Amniotic stem cell (primary cell): ENCODE results near the gene C12orf43.

Source experiments
- DNase-seq: peaks from one replicate; lab custom pipeline; 2025; lab: John Stamatoyannopoulos, UW

The C12orf43 gene

DNA sequence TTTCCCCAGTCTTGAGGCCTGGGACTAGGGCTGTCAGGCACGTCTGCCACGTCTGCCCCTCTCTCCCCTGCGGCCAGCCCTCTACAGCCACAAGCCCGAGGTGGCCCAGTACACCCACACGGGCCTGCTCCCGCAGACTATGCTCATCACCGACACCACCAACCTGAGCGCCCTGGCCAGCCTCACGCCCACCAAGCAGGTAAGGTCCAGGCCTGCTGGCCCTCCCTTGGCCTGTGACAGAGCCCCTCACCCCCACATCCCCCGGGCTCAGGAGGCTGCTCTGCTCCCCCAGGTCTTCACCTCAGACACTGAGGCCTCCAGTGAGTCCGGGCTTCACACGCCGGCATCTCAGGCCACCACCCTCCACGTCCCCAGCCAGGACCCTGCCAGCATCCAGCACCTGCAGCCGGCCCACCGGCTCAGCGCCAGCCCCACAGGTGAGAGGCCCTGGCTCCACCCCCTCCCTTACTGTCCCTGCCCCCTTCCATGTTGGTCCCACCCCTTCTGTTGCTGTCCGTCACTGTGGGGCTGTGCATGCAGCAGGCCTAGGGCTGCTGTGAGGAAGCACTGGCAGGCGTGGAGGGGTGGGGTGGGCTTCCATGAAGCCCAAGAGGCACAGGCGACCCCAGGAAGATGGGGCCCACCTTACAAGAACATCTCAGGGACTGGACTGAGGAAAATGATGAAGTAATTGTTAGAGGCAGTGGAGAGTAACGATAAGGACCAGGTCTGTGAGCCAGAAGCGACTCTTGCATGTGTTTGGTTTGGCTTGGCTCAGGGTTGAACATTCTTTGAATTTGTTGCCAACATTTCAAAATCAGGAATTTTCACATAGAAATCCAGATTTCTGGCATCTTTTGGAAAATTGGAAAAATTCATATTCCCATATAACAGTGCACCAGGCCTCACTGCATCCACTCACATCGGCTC lies 16.8 kb downstream of the C12orf43 start:
- no peak for DNase-seq

DNA sequence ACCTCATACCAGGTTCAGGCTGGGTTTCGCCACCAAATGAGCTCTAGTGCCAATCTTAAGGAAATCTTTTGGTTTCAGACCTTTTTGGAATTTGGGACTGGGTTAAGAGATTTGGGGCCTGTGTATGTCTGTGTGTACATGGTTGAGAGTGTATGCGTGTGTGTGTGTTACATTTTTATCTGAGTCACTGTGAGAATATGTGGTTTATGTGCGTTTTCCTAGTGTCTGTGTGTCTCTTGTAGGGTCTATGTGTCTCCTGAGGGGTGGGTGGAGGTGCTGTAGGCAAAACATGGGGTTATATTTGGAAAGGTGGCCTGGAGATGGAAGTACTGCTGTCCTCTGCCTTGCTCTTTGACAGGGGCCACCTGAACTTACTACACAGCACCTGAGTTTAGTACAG lies 17.9 kb downstream of the C12orf43 start:
- no peak for DNase-seq

DNA sequence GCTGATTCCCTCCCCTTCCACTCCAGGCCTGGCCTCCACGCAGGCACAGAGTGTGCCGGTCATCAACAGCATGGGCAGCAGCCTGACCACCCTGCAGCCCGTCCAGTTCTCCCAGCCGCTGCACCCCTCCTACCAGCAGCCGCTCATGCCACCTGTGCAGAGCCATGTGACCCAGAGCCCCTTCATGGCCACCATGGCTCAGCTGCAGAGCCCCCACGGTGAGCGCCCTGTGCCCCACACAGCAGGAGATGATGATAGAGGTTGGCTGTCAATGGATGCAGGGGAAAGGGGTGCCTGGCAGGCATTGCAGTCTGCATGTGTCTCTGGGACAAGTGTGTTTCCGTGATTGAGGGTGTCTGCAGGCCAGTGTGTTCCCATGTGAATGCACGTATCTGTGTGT lies 18.8 kb downstream of the C12orf43 start:
- DNase-seq = no peak

DNA sequence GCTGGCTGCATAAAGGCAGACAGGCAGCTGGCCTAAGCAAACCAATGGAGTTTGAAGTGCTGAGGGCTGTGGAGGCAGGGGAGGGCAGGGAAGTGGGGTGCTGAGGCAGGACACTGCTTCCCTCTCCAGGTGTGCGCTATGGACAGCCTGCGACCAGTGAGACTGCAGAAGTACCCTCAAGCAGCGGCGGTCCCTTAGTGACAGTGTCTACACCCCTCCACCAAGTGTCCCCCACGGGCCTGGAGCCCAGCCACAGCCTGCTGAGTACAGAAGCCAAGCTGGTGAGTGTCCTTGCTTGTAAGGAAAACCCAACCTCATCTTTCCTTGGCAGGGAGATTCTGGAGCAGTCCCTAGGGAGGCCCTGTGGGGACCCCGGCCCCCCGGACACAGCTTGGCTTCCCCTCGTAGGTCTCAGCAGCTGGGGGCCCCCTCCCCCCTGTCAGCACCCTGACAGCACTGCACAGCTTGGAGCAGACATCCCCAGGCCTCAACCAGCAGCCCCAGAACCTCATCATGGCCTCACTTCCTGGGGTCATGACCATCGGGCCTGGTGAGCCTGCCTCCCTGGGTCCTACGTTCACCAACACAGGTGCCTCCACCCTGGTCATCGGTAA lies 20.0 kb downstream of the C12orf43 start:
- DNase-seq = no peak

DNA sequence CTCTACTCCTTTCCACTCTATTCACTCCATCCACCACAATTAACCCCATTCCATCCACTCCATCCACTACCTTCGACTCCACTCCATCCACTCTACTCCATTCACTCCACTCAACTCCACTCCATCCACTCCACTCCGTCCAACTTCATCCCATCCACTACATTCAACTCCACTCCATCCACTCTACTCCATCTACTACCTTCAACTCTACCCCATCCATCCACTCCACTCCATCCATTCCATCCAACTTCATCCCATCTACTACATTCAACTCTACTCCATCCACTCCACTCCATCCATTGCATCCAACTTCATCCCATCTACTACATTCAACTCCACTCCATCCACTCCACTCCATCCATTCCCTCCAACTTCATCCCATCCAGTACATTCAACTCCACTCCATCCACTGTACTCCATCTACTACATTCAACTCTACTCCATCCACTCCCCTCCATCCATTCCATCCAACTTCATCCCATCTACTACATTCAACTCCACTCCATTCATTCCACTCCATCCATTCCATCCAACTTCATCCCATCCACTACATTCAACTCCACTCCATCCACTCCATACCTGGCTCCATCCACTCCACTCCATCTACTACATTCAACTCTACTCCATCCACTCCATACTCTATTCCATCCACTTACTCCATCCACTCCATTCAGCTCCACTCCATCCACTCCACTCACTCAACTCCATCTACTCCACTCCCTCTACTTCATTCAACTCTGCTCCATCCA lies 21.5 kb downstream of the C12orf43 start:
- DNase-seq = no peak

DNA sequence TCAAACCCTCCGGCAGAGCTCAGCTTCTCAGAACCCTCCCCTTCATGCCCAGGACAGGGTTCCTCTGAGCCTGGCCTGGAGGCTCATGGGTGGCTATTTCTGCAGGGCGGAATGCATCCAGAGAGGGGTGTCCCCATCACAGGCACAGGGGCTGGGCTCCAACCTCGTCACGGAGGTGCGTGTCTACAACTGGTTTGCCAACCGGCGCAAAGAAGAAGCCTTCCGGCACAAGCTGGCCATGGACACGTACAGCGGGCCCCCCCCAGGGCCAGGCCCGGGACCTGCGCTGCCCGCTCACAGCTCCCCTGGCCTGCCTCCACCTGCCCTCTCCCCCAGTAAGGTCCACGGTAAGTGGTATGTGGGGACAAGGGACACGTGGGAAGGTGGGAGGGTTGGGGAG lies 22.2 kb downstream of the C12orf43 start:
- DNase-seq = no peak

DNA sequence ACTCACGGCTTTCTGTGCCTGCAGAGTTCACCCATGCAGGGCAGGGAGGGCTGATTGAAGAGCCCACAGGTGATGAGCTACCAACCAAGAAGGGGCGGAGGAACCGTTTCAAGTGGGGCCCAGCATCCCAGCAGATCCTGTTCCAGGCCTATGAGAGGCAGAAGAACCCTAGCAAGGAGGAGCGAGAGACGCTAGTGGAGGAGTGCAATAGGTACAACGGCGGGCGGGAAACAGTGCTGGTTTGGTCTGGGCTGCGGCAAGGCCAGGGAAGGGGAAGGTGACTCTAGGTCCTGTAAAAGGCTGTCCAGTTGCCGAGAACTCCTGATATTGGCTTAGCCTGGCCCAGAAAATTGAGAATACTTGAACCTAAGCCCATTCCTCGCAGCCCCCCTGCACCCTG lies 22.8 kb downstream of the C12orf43 start:
- no peak for DNase-seq

DNA sequence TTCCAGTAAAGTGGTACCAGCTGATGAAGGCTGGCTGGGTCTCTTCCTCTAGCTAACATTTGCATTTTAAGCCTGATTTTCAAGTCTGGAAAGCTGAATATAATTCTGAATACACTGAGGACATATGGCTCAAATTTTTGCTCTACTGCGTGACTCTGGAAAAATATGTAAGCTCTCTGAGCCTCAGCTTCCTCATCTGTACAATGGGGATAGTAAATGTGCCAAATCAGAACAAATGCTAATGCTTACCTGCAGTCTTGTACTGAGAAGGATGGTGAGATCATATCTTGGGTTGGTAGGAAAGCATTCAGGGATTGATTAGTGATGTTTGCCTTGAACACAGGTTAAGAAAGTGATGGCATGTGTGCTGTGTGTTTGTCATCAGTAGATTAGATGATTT lies 23.3 kb downstream of the C12orf43 start:
- no peak for DNase-seq

DNA sequence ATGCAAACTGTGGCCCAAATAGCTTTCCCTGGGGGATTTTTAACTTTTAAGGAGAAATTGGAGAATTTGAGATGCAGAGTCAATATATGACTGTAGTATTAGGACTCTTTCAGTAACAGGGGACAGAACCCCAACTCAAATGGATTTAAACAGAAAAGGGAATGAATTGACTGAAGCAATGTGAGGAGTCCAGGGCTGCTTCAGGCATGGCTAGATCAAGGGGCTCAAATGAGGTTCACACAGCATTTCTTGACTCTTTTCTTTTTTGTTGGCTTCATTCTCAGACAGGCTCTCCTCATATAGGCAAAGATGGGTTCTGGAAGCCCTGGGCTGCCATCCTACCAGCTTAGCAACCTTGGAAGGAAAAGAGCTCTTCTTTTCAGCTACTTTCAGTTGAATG lies 24.3 kb downstream of the C12orf43 start:
- no peak for DNase-seq

DNA sequence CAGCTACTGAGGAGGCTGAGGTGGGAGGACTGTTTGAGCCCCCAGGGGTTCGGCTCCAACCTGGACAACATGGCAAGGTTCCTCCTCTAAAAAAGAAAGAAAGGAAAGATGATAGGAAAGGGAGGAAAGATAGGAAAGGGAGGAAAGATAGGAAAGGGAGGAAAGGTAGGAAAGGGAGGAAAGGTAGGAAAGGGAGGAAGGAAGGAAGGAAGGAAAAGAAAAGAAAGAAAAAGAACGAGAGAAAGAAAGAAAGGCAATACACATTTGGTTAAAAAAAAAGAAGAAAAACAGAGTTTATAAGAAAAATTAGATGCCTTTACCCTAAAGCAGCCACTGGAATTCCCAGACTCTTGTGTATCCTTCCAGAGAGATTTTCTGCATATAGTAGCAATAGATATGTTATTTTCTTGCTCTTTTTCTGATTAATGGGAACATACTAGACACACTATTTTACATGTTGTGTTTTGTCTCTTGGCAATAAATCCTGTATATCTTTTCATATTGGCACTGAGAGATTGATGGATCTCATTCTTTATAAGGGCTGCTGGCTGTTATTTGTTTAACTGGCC lies 25.7 kb downstream of the C12orf43 start:
- DNase-seq = no peak

DNA sequence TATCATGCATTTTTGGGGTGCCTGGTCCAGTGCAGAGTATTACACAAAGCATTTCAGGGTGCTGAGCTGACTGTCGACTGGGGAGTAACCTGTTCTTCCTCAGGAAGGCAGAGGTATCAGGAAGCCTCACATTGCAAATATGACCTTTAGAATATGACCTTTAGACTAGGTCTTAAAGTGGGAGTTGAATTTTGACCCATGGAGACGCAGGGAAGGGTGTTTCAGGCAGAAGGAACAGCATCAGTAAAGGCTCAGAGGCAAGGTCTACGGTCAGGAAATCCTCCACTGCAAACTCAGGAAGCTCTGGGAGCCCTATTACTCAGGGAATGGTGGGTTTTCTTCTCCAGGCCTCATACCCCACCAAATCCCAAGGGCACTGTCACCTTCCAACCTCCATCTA lies 26.6 kb downstream of the C12orf43 start:
- DNase-seq = no peak

DNA sequence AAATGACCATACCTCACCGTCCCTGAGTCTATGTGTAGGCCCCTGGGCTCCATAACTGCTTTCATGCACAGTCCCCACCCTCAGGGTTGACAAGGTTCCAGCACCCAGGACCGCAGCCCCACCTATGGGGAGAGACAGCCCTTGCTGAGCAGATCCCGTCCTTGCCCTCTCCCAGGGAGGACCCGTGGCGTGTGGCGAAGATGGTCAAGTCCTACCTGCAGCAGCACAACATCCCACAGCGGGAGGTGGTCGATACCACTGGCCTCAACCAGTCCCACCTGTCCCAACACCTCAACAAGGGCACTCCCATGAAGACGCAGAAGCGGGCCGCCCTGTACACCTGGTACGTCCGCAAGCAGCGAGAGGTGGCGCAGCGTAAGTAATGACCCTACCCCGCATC lies 27.6 kb downstream of the C12orf43 start:
- DNase-seq = no peak

DNA sequence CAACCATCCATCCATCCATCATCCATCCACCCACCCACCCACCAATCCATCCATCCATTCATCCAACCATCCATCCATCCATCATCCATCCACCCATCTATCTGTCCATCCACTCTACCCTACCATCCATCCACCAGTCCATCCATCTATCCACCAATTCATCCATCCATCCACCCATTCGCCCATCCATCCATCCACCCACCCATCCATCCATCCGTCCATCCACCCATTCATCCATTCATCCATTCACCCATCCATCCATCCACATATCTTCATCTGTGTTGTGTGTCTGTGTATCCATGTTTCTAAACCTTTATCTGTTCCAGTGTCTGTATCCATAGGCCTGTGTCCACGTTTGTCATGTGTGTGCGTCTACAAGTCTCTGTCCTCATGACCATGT lies 28.1 kb downstream of the C12orf43 start:
- no peak for DNase-seq

DNA sequence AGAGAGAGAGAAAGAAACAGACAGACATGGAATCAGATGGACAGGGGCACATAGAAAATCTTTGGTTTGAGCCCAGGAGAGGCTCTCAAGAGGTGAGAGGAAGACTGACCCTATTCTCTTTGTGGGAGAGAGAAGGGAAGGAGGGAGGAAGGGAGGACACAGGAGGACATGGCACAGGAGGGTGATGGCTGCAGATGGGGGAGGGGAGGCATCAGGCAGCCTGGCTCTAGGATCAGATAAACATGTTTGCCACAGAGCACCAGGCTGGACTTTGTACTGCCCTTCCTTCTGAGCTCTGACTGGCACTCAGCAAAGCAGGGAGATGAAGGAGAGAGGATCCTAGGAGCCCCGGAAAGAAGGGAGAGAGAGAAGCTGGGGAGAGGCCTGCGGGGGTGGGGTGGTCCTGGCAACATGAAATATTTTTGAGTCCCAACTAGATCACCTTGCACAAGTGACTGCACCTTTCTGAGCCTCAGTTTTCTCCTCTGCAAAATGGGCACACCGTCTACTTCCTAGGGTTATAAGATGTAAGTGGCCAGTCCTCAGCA lies 31.9 kb downstream of the C12orf43 start:
- DNase-seq = no peak

DNA sequence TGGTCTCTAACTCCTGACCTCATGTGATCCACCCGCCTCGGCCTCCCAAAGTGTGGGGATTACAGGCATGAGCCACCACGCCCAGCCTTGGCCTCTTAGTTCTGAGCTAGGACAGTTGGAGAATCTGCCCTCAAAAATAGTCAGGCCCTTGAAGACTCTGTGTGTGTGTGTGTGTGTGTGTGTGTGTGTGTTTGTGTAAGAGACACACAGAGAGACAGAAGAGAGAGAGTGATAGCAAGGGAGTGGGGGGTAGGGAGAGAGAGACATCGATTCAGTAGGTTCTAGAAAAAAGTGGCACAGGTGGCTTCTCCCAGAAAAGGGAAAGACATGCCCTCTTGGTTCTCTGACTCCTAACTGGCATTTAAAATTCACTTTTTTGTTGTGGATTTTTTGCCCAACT lies 32.5 kb downstream of the C12orf43 start:
- DNase-seq = no peak

DNA sequence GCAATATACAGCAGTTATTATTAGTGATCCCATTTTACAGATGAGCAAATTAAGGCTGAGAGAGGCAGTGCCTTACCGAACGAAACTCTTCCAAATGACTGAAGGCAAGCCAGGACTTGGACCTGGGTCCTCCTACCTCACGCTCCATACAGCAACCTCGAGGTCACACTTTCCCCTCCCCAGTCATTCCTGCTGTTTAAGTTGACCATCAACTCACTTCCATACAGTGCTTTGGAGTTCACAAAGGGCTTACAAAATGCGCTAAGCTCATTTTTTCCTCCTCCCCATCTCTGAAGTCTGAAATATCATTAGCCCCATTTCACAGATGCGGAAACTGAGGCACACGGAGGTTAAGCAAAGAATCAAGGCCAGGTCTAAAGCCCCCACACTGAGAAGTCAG lies 33.6 kb downstream of the C12orf43 start:
- no peak for DNase-seq

DNA sequence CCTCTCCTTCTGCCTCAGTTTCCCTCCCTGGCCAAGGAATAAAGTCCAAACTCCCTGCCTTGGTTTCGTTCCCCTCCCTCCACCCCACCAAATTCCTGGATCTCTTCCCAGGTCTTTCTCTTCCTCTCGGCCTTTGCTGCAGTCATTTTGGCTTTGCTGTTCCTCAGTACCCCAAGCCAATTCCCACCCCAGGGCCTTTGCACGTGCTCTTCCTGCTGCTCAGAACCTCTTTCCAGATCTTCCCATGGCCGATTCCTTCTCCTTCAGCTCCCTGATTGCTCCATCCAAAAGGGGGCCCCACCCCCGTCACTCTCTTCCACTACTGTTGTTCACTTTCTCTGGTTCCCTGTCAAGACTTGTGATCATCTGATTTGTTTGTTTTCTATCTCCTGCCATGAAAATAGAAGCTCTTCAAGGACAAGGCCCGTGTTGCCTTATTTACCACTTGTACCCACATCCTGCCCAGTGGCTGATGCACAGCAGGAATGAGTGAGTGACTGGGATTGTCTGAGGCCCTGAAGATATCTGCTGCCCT lies 34.8 kb downstream of the C12orf43 start:
- DNase-seq = no peak

DNA sequence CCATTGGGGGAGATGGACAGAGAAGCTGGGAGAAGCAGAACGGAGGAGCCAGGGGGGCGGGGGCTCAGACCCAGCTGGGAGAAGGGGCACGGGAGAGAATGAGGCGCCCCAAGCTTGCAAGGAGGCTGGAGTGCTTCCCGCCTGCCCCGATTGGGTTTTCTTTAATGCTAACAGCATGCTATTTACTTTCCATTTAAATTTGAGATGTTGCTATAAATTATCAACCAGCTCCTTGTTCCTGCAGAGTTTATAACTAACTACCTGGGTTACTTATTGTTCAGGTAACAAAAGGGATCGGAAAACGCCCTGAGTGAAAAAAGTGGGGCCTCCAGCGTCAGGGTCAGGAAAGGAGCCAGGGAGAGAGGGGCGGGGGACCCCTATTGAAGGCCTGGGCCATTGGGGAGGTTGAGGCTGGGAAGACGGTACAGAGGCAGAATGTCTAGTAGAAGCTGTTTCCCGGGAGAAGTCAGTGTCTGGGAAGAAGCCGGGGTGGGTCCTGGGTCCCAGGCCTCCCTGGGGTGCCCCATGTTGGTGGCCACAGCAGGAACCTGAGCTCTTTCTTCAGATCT lies 35.4 kb downstream of the C12orf43 start:
- DNase-seq = no peak

DNA sequence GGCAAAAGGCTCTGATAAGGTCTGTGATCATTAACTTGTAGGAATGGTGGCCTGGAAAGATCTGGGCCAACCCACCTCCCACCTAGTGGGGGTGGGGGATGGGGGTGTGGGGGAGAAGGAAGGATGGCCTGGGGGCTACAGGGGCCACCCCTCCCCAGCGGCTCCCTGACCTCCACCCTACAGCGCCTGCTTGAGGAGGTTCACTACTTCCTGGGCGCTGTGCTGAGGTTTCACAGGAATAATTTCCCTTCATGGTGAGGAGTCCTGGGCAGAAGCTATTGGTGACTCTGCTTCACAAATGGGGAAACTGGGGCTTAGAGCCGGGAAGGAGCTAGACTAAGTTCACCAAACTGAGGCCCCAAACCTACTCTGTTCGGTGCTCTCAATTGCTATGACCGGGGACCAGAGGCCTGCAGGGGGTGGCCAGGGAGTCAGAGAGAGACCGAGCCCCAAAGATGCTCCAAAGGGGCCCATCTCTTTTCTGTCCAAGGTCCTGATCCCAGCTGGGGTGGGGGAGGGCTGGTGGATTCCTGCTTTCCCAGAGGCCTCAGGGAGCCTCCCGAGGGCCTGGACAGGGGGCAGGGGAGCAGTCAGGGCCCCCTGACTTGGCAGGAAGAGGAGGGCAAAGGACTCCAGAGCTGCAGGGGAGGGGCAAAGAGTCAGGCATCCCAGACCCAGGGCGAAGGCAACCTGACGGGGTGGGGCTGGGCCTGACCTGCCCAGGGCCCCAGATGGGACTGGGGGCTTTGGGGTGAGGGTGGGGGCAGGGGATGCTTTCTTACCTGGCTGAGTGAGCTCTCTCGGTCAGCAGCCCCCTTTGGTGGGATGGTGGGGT lies 36.2 kb downstream of the C12orf43 start:
- no peak for DNase-seq

DNA sequence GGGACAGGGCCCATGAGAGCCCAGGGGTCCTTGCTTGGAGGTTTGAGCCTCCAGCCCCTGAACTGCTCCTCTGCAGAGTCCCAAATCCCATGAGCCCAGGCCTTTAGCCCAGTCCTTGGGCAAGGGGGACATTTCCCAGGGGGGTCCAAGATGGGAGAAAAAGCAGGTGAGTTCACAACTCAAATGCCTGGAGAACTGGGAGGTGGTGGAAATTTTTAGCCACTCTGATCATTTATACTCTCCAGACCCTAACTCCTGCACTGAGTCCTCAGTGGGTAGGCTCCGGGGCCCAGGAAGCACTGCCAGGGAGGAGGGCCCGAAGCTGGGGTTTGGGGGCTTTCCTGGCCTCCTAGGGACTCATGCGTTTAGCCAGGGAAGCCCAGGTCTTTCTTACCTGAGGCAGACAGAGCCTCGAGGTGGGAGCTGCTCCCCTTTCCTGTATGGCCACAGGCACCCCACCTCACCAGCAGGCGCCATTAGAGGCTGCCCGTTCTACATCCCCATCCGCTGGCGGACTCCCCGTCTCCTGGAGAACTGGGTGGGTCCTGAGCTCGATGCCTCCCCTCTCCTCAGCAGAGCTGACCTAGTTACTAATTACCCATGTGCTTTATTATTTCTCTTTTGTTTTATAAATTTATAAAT lies 36.9 kb downstream of the C12orf43 start:
- DNase-seq = no peak
